HG02642 (cell line): ENCODE measurements around the gene SIL1.
"Not testable (repeated sequence)": the region's sequence is repeated elsewhere in the genome, so short reads cannot be mapped to it uniquely, and the experiment has no call there.

ENCODE experiments used
- ATAC-seq: cut with Tn5 transposase; IDR thresholded peaks from one replicate; pipeline ENCODE4 v1.9.1; 2021; ENCODE audit warnings: mild to moderate bottlenecking; ENCODE audit not compliant: unreplicated experiment, poor library complexity

Gene SIL1

DNA sequence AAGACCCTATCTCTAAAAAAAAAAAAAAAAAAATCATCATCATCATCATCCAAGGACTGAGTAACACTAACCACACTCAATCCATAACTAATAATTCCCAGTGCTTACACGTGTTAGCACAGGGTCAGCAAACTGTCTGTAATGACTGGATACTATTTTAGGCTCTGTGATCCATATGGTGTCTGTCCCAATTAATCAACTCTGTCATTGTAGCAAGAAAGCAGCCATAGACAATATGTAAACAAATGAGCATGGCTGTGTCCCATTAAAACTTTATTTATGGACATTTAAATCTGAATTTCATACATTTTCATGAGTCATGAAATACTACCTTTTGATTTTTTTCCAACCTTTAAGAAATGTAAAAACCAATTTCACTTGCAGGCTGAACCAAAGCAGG, 148.4 kb downstream of the SIL1 start:
- no peak for ATAC-seq

DNA sequence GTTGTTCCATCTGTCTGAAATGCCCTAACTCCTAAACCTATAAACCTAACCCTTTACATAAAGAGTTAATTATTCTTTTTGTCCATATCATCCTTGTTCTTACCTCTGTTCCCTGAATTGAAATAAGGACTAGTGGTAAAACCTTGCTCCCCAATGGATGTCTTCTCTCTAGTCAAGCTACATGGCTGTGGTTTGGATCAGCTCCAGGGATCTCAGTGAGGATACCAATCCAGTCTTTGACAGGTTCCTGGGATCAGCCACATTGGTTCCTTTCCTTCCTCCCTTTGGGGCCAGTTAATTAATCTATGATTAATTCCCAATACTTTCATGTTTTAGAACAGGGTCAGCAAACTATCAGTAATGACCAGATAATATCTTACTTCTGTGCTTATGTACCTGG, 151.6 kb downstream of the SIL1 start:
- no peak for ATAC-seq

DNA sequence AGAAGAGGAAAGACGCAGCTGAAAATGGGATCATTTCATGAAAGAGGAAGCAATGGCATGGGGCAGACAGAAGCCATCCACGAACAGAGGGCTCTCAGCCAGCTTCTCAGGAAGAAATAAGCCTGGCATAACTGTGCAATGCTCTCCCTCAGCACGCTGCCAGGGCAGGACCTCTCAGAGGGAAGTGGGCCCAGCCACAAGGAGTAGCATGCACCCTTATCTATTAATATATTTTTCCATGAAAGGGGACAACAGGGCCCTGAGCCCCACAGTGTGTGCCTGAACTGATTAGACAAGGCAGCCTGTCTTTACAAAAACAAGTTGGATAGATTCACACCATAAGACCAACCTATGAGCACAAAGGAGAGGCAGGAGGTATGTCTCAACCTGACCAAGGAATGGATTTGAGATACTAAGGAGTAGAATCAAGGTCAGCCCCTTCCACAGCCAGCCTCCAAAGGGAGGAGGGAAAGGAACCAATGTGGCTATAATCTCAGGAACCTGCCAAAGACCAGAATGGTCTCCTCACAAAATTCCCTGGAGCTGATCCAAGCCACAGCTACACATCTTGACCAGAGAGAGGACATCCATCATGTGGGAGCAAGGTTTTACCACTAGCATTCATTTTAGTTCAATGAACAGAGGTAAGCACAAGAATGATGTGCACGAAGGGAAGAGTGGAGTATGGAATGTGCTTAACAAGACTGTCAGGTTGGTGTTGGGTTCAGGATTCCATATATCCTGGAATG, 154.8 kb downstream of the SIL1 start:
- ATAC-seq = no peak

- no peak for ATAC-seq
These were observed 158.1 kb downstream of the SIL1 start for GRCh38 chr5:139040081-139040480.

DNA sequence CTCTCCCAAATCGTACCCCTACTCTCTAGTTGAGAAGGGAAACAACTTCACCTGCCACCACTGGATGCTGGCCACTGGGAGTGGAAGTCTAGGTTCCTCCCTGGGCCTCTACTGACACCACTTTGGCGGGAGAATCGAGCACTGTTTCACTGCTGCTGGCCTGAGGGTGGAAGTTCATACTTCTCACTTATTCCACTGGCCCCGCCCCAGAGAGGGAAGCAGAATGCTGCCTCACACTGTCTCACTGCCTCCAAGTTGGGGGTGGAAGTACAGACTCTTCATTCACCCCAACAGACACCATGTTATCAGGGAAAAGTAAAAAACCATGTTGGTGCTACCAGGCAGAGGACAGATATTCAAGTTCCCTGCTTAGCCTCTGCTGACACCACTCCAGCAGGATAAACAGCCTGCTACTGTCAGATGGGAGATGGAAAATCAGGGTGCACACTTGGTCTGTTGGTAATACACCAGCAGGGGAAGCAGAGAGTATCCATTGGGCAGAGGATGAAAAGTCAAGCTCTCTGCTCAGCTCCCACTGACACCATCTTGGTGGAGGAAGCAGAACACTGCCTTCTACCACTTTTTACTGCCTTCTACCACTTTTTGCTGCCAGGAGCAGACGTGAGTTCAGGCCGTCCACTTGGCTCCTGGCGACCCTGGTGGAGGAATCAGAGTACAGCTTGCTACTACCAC, 159.4 kb downstream of the SIL1 start:
- no peak for ATAC-seq

DNA sequence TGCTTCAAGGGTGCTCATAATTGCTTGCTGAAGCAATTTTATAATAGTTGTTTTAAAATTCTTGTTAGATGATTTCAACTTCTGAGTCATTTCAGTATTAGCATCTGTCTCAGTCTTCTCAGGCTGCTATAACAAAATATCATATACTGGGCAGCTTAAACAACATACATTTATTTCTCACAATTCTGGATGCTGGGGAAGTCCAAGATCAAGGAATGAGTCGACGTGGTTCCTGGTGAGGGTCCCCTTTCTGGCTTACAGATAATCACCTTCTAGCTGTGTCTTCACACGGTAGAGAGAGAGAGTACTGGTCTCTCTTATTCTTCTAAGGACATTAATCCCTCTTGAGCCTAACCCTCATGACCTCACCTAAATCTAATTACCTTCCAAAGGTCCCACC, 160.4 kb downstream of the SIL1 start:
- ATAC-seq = no peak

GRCh38 chr5:139036332-139036731, 161.8 kb downstream of the SIL1 start:
- not testable (repeated sequence) for ATAC-seq

GRCh38 chr5:139027150-139027549, 171.0 kb downstream of the SIL1 start:
- ATAC-seq = no peak

DNA sequence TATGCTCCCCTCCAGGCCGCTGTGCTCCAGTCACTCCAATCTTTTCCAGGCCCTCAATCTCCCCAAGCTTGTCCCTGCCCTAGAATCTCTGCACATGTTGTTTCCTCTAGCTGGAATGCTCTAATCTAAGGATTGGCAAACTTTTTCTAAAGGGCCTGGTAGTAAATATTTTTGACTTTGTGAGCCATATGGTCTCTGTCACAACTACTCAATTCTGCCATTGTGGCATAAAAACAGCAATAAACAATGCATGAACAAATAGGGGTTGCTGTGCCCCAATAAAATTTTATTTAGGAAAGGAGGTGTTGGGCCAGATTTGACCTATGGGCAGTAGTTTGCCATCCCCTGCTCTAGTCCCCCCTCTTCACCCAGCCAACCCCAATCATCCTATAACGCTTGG, 172.5 kb downstream of the SIL1 start:
- ATAC-seq = no peak

GRCh38 chr5:139023286-139023685, 174.9 kb downstream of the SIL1 start:
- no peak for ATAC-seq

- ATAC-seq = no peak
These were observed 175.6 kb downstream of the SIL1 start for GRCh38 chr5:139022528-139022927.

GRCh38 chr5:139021346-139021745, 176.8 kb downstream of the SIL1 start:
- ATAC-seq = no peak

GRCh38 chr5:139019880-139020279, 178.3 kb downstream of the SIL1 start:
- ATAC-seq = no peak

DNA sequence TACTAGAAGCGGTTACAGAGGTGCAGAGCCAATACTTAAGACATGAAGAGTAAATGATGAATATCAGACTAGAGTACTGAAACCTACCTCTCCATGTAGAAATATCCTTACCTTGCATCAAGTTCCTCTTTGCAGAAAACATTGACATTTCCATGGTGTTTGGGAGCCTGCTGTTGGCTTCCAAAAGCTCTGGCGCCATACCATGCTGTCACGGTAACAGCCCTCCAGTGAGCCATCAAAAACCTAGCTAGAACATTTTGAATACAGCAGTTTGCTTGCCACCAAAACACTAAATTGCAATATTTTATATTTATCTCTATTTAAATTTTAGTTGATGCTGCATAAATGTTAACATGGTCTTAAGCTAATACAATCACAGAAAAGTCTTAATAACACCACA, 179.0 kb downstream of the SIL1 start:
- no peak for ATAC-seq

DNA sequence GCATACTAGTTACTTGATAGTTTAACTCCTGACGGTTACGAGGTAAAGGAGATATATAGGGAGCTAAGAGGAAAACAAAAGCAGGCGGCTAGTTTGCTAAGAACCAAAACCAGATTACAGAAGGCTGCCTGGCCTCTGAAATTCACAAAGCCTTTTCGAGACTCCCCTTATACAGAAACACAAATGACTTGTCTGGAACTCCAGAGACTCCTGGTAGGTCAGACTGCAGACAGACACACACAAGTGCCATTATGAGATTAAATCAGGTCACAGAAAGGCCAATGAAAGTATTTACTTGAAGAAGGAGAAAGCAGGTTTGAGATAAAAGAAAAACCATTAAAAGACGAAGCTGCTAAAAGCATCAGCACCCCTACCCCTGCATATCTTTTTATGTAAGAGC, 180.5 kb downstream of the SIL1 start:
- no peak for ATAC-seq

- ATAC-seq = no peak
These were observed 182.0 kb downstream of the SIL1 start for GRCh38 chr5:139016186-139016585.

- no peak for ATAC-seq
These were observed 183.4 kb downstream of the SIL1 start for GRCh38 chr5:139014726-139015125.

- no peak for ATAC-seq
These were observed 186.0 kb downstream of the SIL1 start for GRCh38 chr5:139012176-139012575.

DNA sequence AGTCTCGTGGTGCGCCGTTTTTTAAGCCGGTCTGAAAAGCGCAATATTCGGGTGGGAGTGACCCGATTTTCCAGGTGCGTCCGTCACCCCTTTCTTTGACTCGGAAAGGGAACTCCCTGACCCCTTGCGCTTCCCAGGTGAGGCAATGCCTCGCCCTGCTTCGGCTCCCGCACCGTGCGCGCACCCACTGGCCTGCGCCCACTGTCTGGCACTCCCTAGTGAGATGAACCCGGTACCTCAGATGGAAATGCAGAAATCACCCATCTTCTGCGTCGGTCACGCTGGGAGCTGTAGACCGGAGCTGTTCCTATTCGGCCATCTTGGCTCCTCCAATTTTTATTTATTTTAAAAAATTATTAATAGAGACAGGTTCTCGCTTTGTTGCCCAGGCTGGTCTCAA, 187.0 kb downstream of the SIL1 start:
- ATAC-seq = not testable (repeated sequence)

DNA sequence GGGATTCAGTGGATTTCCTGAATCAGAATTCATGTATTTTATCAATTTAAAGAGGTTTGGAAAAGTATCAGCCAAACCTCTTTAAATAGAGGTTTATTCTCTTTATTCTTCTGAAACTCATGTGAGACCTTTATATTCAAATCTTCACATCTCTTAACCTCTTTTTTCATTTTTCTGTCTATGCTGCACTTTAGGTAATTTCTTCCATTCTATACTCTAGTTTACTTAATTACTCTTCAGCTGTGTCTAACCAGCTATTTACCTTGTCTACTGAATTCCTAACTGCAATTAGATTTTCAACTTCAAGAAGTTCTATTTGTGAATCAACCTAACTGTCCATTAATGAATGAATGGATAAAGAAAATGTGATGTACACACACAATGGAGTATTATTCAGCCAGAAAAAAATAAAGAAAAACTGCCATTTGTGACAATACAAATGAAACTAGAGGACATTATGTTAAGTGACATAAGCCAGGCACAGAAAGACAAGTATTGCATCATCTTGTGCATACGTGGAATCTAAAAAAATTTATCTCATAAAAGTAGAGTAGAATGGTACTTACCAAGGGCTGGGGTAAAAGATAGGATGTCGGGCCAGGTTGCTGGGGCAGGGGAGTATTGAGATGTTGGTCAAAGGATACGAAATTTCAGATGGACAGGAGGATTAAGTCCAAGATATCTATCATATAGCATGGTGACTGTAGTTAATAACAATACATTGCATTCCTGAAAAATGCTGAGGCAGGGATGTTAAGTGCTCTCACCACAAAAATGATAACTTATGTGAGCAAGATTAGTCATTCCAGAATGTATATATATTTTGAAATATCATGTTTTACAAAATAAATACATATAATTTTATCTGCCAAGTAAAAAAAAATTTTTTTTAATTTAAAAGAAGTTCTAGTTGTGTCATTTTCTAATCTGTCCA, 193.5 kb downstream of the SIL1 start:
- no peak for ATAC-seq

GRCh38 chr5:138999674-139000073, 198.5 kb downstream of the SIL1 start:
- ATAC-seq = no peak
